Kidney epithelial cell (primary cell): ENCODE results near the gene PLB1. TPM values are rescaled to one million over a fixed set of nuclear protein-coding genes. Genes with fewer than 3 reads are reported as not detected.

Experiments used
- DNase-seq: peaks from one replicate; pipeline ENCODE4 v3.0.0-alpha.2; 2010; ENCODE audit warnings: low read depth
- H3K27me3 ChIP-seq: 2 replicates; pipeline ENCODE4 v1.6.0; 2011; ENCODE audit warnings: low read length; ENCODE audit not compliant: control insufficient read depth, insufficient read depth
- H3K36me3 ChIP-seq: 2 replicates; pipeline ENCODE4 v1.5.1; 2011; ENCODE audit warnings: low read length; ENCODE audit not compliant: control insufficient read depth, insufficient read depth
- H3K4me3 ChIP-seq: 2 replicates; pipeline ENCODE4 v1.5.1; 2011; ENCODE audit warnings: low read depth, mild to moderate bottlenecking, control low read depth, low read length
- total RNA-seq: library from RNA; depleted of rRNA; stranded (reverse); fragments of >200 nt; gene quantifications from 2 replicates; pipeline ENCODE4 v1.2.3, GENCODE V29; 2015
- TF ChIP-seq, protein P1 (sequence below): IDR thresholded peaks from 2 replicates; pipeline ENCODE4 v1.5.1; 2011; ENCODE audit warnings: mild to moderate bottlenecking, moderate library complexity, low read length, control low read depth, inconsistent platforms; ENCODE audit not compliant: insufficient read depth, poor library complexity, severe bottlenecking

PLB1 gene
- total RNA-seq, 1 donor from 2014 or later, result 0.25 TPM

DNA sequence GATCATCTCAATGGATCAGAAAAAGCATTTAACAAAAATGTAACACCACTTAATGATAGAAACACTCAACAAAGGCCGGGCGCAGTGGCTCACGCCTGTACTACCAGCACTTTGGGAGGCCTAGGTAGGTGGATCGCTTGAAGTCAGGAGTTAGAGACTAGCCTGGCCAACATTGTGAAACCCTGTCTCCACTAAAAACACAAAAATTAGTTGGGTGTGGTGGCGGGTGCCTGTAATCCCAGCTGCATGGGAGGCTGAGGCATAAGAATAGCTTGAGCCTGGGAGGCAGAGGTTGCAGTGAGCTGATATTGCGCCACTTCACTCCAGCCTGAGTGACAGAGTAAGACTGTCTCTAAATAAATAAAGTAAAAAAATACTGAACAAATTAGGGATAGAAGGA, 74.6 kb downstream of the PLB1 start:
- Histone ChIP-seq H3K4me3 (no peak overlapping the region), H3K27me3 (no peaks in the 10 kb centered on the region), H3K36me3 (no peaks in the 10 kb centered on the region)
- TF ChIP-seq, protein P1, sequence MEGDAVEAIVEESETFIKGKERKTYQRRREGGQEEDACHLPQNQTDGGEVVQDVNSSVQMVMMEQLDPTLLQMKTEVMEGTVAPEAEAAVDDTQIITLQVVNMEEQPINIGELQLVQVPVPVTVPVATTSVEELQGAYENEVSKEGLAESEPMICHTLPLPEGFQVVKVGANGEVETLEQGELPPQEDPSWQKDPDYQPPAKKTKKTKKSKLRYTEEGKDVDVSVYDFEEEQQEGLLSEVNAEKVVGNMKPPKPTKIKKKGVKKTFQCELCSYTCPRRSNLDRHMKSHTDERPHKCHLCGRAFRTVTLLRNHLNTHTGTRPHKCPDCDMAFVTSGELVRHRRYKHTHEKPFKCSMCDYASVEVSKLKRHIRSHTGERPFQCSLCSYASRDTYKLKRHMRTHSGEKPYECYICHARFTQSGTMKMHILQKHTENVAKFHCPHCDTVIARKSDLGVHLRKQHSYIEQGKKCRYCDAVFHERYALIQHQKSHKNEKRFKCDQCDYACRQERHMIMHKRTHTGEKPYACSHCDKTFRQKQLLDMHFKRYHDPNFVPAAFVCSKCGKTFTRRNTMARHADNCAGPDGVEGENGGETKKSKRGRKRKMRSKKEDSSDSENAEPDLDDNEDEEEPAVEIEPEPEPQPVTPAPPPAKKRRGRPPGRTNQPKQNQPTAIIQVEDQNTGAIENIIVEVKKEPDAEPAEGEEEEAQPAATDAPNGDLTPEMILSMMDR, result no peak
- no peak for DNase-seq

DNA sequence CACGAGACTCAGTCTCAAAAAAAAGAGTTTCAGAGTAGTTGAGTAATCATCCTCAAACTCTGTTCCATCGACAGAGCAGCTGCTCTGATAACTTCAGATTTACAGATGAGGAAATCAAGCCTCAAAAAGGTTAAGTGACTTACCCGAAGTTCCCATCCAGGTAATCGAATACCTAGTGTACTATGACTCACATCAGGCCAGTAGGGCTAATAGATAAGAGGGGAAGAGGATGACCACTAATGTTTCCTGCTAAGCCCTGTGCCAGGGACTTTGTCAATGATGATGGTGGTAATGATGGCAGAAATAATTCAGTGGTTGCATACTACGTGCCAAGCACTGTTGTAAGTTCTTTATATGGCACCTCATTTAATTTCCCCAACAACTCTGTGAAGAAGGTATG, 80.9 kb downstream of the PLB1 start:
- Histone ChIP-seq H3K27me3 (no peaks in the 10 kb centered on the region), H3K36me3 (no peaks in the 10 kb centered on the region), H3K4me3 (no peak overlapping the region)
- TF ChIP-seq, protein P1, result no peak
- no peak for DNase-seq

DNA sequence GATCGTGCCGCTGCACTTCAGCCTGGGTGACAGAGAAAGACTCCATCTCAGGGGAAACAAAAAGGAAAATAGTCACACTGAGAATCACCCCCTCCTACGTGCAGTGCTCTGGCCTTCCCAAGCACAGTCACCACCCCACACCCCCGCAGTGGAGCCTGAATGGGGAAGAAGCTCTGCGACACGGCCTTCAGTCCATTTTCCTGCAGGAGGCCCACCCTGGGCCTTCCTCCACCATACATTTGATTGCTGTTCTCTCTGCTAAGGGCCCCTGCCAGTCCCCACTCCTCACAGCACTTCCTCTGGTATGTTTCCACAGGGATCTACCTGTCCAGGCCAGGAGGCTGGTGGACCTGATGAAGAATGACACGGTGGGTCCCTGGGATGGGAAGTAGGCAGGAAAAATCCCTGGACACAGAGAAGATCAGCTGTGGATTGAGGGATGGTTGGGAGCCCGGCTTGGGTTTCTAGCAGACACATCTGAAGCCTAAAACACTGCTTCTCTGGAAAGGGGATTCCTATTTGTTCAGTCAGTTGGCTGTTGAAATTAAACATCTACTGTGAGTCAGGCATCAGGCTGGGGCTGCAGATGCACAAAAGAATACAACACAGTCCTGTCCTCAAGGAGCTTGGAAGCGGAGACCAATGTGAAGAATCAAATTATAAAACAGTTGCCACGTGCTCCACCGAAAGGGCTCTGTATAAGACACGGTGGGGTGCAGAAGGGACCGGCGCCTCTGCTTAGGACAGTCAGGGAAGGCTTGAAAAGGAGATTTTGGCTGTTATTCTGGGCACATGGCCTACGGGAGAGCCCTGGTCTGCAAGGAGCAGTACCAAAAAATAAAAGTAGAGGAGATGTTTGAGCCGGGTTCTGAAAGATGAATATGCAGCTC, 82.2 kb downstream of the PLB1 start:
- no peaks in the 10 kb centered on the region for H3K36me3 ChIP-seq
- no peaks in the 10 kb centered on the region for H3K27me3 ChIP-seq
- no peak overlapping the region for H3K4me3 ChIP-seq
- no peak for DNase-seq
- TF ChIP-seq, protein P1, result no peak

DNA sequence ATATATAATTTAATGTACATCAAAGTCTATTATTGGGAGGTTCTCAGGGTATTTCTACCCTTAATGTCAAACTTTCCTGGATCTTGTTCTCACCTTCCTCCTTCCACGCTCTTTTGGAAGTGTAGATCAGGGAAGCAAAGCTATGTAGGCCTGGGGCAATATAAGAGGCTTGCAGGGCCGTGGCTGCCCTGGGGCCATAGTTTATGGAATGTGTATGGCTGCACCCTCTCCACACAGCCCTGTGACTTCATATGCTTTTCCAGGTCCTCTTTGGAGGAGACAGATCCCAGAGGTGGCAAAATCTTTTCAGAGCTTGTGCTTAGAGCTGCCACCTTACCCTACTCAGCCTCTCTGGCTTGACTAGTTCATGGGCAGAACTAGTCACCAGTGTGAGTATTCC, 82.9 kb downstream of the PLB1 start:
- DNase-seq, result no peak
- no peaks in the 10 kb centered on the region for H3K27me3 ChIP-seq
- H3K36me3 ChIP-seq, result no peaks in the 10 kb centered on the region
- TF ChIP-seq, protein P1, result no peak
- H3K4me3 ChIP-seq, result no peak overlapping the region

DNA sequence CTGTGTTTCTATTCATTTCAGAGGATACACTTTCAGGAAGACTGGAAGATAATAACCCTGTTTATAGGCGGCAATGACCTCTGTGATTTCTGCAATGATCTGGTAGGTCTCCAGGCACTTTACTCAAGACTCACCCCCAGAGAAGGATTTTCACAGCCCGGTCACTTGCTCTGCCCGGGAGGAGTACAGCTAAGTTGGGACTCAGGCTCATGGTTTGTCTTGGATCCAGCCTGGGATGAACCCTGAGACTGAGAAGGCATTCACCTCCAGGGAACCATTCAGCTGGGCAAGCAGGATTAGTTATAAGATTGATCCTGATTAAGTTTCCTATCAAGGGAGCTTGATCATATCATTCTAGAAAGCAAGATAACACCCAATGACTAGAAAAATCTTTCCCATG, 83.7 kb downstream of the PLB1 start:
- Histone ChIP-seq H3K36me3 (no peaks in the 10 kb centered on the region), H3K27me3 (no peaks in the 10 kb centered on the region), H3K4me3 (no peak overlapping the region)
- DNase-seq, result no peak
- TF ChIP-seq, protein P1, result no peak

DNA sequence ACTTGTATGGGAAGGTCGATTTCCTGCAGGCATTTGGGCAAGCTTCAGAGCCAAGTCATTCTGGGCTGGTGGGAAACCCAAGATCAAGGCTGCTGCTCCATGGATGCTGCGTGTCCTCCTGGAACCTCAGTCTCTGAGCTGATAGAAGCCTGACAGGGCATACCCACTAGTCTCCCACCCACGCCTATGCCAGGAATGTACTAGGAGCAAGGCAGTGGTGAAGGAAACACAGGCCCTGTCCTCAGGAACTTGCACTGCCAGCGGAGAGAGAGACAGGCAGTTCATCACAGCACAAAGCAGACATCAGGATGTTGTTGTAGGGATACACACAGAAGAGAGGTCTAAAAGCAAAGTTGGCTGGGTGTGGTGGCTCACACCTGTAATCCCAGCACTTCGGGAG, 84.2 kb downstream of the PLB1 start:
- H3K4me3 ChIP-seq, result no peak overlapping the region
- H3K27me3 ChIP-seq, result no peaks in the 10 kb centered on the region
- no peak for DNase-seq
- H3K36me3 ChIP-seq, result no peaks in the 10 kb centered on the region
- TF ChIP-seq, protein P1, result no peak
